Renal cortical epithelial cell (primary cell): ENCODE results near the gene AHRR. TPM values are rescaled to one million over a fixed set of nuclear protein-coding genes. Genes with fewer than 3 reads are reported as not detected.
"Not testable (repeated sequence)": the region's sequence is repeated elsewhere in the genome, so short reads cannot be mapped to it uniquely, and the experiment has no call there.

Source experiments
- DNase-seq: peaks from one replicate; pipeline ENCODE4 v3.0.0-alpha.2; 2011; ENCODE audit warnings: low read depth
- total RNA-seq: library from RNA; depleted of rRNA; stranded (reverse); fragments of >200 nt; gene quantifications from 2 replicates; pipeline ENCODE4 v1.2.3, GENCODE V29; 2014

AHRR gene
- total RNA-seq, 1 donor from 2014 or later, result 2.4 TPM

DNA sequence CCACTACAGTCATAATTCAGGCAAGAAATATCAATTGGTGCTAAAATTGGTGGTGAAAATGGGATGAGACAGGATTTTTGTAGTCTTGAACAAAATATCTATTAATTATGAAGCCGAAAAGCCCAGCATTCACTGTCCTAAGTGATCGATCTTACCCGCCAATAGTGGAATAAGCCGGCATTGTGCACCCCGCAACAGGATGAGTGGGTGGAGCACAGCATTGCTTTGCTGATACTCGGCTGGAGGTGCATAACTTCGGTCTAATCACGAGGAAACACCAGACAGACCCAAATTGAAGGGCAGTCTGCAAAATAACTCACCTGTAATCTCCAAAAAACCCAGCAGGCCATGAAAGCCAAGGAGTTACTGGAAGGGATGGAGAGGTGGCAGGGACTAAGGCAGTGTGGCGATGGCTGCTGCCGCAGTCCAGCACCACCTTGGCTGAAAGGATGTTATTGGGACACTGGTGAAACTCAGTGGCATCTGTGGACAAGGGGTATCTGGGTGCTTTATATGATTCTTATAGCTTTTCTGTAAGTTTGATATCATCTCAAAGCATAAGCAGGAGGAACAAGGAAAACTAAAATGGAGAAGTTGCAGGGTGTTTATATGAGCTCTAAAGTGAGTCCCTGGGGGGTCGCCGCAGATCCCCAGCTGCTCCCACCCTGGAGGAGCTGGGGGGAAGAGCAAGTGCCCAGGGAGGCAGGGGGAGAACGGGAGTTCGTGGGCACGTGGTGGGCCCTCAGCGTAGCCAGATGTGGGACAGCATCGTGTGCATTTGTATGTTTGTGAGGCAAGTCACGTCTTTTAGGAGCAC is 45.2 kb downstream of the AHRR start:
- DNase-seq, result no peak

DNA sequence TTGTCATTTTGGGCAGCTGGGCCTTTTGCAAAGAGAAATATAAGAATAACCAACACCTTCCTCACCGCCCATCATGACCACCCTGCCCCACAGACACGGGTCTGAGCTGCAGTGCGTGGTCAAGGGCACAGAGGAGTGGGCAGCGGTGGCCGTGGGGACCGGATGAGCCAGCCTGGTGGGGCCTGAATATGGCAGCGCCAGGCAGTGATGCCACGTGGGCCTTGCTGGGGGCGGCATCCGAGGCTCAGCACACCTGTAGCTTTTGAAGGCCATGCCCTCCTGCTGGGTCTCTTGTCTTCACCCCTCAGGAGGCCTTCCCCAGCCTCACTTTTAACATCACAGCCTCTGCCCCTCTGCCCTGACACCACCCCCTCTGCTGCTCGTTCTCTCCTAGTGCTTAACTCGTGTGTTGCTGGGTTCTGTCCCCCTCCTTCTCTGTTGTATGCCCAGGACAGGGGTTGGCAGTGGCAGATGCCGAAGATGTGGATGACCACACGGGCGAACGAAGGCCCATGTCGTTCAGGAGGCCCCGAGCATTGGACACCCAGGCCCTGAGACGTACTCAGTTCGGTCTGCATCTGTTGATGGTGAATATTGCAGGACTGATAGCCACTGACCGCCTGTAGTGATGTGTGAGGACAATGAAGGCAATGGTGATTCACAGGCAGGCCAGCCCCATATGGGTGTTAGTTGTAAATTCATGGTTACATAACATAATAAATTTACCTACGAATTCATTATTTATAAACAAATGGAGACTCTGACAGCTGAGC is 46.0 kb downstream of the AHRR start:
- DNase-seq, result no peak

DNA sequence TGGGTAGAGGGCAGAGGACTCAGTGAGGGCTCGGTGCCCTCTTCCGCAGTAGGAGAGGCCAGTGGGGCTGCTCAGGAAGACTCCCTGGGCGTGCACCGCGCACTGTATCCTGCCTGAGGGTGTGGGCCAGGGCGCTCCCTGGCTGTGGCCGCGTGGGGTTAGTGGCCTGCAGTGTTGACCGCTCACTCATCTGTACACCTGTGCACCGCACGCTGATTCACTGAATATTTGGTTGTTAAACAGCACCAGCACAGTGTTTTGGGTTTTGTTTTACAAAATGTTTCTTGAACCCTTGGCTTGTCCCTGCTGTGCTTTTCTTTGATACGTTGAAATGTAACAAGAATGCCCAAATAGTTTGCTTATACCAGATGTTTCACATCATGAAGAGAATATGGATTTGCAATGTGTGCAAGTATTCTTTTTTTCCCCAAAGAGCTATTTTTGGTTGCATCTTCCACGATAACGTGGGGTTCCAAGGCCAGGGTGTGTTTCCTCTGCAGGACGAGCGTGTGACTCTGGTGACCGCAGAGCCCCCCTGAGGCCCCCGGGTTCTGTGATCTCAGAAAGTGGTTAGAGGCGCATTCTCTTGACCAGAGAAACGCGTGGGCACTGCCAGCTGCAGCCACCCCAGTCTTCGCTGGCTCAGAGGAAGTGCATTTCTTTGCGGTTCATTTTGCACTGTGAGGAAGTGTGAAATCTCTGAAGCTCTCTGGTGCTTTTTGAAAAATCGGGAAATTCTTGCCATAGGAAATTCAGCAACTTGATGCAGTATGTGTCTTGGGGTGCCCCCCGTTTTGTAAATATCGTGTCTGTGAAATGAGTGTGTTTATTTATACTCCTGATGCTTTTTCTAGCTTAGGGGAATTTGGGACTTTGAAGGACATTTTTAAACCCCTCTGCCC is 46.9 kb downstream of the AHRR start:
- no peak for DNase-seq

DNA sequence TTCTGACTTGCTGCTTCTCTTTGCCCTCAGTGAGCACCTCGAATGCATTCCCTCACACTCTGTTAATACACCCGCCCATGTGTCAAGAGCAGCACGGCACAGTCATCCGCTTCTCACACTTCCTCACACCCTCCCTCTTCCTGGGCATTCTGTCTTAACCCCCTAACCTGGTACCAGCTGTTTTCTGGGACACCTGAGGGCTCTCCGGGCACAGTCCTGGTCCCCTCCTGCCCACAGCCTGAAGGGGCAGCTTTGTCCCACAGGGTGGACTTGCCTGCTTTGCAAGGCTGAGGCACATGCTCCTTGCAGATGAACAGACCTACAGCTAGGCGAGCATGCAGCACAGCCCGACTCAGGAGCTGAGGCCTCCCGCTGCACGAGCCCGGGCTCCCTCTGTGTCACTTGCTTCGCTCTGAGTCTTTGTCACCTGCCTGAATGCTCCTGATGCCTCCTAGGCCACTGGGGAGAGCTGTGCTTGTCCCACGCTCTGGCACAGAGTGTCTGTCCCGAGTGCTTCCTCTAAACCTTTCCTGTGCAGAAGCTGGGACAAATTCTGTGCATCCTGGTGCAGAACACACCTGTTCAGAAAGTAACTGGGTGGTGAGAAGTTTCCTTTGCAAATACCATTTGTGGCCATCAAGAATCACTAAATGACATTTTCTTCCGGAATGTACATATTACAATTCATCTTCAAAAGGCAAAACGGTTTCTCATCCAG is 47.8 kb downstream of the AHRR start:
- DNase-seq, result no peak

DNA sequence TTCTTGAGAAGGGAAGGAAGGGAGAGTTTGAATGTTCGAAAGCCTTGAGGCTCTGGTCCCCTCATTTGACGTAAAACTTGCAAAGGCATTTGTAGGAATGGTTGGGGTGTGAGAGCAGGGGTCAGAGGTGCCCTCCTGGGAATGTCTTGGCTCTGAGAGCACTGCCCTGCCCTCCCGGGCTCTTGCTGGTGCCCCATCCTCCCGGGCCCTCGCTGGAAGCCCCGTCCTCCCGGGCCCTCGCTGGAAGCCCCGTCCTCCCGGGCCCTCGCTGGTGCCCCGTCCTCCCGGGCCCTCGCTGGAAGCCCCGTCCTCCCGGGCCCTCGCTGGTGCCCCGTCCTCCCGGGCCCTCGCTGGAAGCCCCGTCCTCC is 48.3 kb downstream of the AHRR start:
- not testable (repeated sequence) for DNase-seq

DNA sequence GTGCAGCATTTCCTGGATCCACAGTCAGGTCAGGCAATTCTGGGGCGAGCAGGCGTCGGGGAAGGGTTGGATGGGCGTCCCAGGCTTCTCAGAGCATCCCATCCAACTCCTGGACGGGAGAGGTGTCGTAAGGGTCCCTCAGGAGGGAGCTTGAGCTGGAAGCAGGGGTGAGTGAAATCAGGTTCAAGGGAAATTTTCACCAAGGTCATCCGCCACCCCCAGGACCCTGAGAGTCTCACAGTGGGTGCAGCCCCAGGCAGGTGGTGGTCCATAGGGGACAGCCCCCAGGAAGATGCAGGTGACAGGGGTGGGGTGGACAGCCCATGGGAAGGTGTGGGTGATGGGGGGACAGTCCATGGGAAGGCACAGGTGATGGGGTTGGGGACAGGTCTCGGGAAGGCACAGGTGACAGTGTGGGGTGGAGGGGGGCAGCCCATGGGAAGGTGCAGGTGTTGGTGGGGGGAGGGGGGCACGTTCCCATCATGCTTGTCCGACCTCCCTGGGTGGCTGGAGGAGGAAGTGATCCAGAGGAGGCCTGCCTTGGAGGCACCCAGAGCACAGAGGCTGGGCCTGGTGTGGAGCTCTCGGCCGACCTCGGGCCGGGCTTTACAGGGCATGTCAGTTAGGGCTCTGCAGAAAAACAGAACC is 48.9 kb downstream of the AHRR start:
- DNase-seq, result no peak

DNA sequence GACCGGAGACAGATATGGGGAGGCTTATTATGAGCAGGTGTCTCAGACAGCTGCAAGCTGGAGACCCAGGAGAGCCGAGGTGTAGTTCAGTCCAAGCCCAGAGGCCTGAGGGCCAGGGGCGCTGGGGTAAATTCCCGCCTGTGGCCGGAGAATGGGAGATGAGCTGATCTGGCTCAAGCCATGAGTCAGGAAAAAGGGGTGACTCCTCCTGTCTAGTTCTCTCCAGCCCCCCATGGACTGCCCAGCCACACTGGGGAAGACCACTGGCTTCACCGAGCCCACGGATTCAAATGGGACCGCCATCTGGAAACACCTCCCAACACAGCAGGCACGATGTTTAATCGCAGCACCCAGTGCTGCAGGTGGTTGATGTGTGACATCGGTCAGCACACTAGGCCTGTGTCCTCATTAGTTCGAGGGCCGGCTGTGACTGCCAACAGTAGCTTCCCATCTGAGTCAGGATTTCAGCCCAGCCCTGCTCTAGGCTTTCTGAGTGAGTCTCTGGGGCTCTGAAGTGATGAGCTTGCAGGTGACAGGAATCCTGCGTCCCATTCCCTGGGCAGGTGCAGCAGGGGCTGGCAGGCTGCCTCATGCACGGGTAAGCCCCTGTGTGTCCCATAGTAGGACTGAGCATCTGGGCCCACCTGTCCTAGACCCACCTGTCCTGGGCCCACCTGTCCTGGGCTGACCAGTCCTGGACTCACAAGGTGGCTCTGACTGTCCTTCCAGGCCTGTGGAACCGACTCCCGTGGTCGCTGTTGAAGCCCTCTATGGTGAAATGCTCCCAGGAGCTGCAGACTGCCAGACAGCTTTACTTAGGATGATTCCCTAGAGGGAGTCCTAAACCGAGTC is 49.7 kb downstream of the AHRR start:
- no peak for DNase-seq

DNA sequence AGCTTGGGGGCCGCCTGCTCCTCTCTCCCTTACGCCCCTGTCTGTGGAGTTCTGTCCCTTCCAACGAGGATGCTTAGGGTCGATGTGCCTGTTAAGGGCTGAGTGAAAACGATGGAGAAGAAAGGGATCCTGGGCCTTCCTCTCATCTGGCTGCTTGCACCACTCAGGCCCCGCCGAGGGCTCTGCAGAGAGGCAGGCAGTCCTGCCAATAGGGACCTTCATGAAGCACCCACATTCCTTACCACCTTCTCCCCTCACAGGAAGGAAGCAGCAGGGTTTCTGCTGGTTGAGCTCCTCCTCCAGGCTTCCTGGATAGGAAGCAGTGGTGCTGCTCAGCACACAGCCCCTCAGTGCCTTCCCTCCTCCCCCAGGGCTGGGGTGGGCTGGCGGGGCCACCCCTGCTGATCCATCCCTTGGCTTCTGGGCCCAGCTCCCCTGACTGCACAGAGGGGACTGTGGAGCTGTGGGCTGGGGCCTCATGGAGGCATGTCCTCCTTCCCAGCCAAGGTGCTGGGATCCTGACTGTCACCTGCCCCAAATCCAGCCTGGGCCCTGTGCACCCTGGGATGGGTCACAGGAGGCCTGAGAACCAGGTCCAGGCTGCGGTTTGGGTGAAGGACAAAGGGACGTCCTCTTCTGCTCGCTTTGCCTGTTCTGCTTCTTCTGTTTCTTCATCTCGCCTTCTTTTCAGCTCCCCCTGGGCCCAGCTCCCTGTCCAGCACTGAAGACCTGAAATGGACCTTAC is 50.5 kb downstream of the AHRR start:
- no peak for DNase-seq

DNA sequence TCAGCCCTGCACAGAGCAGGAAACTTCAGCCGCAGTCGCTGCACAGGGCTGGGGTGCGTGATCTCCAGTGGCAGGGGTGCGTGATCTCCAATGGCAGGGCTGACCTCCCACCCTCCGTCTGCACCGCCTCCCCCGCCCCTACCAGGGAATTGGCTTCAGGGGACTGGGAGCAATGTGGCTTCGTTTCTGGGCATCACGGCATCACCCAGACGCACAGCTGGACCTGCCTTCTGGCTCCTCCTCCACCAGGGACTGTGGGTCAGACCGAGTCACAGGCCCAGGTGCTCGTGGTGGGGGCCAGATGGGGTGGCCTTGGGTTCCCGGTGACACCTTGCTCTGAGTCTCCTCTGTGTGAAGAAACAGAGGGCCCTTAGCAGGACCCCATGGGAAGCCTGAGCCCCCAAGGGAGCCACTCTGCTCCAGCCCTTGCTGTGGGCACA is 51.1 kb downstream of the AHRR start:
- DNase-seq, result no peak

DNA sequence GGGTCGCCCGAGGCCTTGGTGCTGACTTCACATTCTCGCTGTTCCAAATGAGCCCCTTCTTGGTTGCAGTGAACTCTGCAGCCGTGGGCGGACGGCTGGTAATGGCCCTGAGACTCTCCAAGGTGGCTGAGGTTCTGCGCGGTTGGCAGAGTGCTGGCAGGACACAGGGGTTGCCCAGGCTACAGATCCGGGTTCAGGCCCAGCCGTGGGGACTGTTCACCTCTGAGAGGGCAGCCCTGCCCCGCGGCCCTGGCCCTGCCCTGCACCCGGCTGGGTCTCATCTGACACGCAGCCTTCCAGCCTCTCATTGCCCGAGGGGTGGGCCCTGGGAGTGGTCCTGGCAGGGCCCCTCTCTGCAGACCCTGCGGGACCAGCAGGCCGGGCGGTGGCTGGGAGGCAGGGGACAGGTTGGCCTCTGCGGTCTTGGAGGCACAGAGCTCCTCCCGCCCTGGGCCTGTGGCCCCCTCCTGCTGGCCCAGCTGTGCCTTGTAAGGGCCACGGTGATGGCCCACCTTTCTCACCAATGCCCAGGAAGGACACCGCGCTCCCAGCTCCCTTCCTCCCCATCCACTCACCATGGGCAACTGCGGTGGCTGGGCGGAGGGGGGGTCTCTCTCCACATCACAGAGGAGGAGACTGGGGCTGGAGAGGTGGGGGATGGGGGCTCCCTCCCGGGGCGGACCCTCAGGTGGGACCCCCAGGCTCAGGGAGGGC is 51.6 kb downstream of the AHRR start:
- no peak for DNase-seq

DNA sequence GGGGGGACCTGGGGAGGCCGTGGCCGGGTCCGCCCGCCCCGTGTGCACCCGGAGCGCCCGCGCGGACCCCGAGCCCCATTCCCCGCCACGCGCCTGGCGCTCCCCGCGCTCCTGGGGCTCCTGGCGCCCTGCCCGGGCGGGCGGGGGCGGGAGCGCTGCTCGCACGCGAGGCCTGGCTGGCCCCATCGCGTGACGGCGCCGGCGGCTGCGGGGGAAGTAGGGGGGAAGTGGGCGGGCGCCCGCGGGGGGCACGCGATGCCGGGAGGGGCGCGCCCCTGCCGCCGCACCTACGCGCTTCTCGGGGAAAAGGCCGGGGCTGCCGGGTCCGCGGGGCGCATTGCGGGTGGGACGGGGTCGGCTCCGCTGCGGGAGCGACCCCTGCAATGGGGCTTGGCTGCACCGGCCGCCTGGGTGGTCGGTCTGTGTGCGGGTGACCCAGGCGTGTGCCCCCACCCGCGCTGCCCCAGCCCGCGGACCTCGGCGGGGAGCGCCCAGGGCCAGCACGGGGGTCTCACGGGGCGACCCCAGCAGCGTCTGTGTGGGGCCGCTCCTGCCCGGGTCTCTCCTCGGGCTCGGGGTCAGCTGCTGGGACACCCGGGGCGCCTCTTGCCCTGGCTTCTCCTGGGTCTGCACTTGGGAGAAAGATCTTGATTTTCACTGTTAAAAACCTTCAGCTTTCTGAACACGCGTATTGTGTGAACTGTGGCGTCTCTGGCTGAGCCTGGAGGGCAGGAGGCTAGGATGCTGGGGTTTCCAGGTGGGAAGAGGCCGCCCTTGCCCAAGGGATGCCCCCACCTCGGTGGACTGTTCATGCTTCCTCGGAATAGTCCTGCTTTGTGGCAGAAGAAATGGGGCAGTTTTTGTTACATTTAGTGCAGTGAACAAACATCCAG is 52.4 kb downstream of the AHRR start:
- DNase-seq, result no peak

DNA sequence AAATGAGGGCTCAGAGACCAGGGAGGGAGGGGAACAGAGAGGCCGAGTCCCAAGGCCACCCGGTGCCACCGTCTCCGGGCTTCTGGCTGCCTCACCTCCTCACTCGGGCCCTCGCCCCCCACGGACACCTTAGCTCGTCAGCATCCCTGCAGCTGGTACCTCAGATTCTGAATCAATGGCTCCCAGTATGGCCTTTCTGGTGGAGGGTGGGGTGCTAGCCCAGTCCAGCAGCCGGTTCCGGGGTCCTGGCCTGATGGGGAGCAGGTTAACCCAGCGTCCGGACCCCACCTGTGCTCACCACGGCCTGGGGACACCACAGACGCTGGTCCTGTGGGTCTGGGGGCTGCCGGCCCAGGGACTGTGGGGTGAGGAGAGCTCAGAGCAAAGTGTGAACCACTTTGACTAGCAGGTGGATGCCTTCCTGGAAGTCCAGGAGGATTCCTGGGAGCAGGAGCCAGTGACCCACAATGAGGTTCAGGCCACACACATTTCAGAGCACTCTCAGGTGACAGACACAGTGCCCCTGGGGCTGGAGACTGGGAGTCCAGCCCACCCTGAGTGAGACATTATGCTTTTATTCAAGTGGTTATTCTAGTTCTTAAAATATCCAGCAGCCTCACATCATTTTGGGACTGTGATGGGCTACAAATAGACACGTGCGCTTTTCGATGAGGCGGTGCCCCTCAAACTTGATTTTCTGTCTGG is 53.3 kb downstream of the AHRR start:
- DNase-seq, result no peak

DNA sequence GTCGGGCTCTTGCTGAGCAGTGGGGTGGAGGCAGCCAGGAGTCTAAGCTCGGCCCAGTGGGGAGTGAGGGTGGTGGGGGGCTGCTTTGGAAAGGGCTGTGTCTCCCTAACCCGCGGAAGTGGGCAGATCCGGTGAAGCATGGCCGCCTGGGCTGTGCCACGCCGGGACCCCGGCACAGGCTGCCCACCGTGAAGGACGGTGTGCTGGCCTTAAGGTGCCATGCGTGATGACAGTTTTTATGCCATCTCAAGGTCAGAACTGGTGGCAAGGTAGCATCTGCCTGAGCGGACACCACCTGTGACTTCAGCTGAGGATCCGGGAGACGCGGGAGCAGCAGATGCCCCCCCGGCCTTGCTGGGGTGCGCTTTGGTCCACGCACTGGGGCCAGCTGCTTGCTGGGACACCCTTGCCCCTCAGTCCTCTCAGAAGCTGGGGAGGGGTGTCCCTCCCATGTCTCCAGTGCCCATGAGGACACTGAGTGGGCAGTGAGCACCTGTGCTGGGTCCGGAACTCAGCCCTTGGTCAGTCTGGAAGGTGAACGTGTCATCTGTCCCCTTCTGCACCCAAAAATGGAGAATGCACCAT is 53.9 kb downstream of the AHRR start:
- no peak for DNase-seq

DNA sequence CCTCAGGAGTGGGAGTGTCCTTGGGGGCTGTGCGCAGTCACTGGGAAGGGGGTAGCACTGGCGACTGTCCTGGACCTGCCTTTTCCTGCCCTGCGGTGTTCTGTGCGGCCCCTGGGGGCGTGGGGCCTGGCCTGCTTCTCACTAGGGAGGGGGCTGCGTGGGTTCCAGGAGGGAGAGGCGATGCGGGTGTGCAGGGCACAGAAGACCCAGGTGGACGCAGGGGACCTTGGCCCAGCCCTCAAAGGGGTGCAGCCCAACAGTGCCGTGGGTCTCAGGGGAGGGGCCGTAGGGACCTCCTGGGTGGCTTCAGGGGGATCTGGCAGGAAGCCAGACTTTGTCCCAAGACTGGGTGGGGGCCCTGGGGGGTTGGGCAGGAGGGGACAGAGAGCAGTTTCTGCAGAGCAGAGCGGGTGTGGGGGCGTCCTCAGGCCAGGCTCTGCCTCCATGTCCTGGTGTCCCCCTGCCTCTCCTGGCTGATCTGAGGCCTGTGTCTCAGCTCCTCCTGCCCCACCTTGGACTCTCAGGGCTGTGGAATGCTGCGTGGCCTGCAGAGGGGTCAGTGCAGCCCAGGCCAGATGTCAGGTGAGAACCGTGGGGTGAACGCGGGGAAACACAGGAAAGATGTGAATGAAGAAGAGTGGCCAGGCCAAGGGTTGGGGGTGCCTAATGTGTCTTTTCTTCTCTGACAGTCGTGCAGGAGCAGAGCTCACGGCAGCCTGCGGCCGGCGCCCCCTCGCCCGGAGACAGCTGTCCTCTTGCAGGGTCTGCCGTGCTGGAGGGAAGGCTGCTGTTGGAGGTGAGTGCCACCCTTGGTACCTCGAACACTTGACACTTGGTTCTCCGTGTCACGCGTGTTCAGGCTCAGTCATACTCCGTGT is 54.6 kb downstream of the AHRR start:
- DNase-seq, result no peak

DNA sequence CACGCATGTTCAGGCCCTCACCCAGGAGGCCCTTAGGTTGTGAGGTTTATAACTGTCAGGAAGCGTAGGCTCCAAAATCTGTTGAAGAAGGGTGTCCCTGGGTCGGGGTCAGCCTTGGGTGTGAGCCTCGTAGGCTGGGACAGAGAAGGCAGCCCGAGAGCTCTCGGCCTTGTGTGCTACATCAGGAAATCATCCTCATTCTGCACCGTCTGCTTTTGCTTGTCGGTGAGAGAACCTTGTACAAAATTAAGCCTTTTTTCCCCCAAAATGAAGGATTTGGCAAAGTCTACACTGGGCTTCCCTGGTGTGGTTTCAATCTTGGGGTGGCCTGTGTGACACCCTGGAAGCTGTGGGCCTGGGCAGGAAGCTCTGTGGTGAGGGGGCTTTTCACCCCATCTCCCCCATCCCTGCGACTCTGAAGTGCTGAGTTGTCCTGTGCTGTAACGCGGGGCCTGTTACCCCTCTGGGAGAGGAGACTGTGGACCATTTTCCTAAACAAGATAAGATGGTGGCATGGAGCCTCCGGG is 55.3 kb downstream of the AHRR start:
- no peak for DNase-seq
